Measurements from ENCODE around the gene CERK. TPM values are rescaled to one million over a fixed set of nuclear protein-coding genes. Genes with fewer than 3 reads are reported as not detected.
"Not testable (repeated sequence)": the region's sequence is repeated elsewhere in the genome, so short reads cannot be mapped to it uniquely, and the experiment has no call there.

Gene CERK
- total RNA-seq, 1 donor from 2014 or later, result 22.6 TPM

DNA sequence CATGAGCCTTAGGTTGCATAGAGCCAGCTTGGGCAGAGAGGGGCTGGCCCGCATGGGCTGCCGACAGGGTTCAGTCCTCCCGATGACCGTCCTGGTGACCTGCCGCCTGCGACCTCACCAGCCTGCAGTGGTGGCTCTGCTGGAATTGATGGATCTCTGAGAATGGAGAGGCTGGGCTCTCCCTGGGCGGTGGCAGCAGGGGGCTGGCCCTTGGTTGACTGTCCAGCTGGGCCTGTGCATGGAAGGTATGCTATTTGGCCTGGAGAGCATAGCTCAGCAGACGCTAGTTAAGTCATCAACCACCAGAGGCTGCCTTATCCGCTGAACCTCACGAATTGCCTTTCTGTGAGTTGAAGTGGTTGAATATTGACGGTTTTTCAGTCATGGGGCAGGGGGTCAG lies 98.2 kb downstream of the CERK start:
- TF ChIP-seq, protein P1, sequence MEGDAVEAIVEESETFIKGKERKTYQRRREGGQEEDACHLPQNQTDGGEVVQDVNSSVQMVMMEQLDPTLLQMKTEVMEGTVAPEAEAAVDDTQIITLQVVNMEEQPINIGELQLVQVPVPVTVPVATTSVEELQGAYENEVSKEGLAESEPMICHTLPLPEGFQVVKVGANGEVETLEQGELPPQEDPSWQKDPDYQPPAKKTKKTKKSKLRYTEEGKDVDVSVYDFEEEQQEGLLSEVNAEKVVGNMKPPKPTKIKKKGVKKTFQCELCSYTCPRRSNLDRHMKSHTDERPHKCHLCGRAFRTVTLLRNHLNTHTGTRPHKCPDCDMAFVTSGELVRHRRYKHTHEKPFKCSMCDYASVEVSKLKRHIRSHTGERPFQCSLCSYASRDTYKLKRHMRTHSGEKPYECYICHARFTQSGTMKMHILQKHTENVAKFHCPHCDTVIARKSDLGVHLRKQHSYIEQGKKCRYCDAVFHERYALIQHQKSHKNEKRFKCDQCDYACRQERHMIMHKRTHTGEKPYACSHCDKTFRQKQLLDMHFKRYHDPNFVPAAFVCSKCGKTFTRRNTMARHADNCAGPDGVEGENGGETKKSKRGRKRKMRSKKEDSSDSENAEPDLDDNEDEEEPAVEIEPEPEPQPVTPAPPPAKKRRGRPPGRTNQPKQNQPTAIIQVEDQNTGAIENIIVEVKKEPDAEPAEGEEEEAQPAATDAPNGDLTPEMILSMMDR (conservative IDR thresholded peaks at IDR 0.05; ENCODE audit: low read depth, low read length), result no peak
- DNase-seq (ENCODE audit: low read depth), result no peak
- no peak overlapping the region for H3K4me3 ChIP-seq (ENCODE audit: low read depth, low read length)

DNA sequence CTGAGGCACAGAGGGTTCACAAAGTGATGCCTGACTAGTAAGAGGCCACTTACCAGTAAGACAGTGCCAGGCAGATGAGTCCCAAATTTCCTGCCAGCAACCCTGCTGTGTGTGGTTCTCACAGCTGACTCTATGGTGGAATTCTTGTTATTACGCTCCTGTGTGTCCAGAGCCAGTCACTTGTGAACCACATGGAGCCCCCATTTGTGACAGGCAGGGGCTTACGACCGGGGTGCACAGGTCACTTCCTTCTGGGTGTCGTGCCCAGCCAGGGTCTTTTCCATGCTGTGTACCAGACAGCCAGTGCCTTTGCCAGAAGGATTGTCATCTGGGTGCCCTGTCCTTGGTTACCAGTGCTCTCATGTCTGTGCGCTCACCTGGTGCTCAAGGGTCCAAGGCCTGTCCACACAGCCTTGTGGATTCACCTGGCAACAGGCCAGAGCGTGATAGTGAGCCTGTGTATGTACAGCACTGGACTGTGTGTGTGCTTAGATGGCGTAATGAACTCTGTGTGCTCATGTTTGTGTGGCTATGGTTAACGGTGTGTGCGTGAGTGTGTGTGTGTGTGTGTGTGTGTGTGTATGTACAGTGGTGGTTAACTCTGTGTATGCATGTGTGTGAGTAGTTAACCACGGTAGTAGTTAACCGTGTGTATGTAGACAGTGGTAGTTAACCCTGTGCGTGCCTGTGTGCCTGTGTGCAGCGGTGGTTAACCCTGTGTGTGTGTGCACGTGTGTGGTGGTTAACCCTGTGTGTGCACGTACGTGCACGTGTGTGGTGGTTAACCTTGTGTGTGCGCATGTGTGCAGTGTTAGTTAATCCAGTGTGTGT lies 99.2 kb downstream of the CERK start:
- no peak for DNase-seq (ENCODE audit: low read depth)
- H3K4me3 ChIP-seq (ENCODE audit: low read depth, low read length), result no peak overlapping the region

GRCh38 chr22:46637711-46638600 lies 100.1 kb downstream of the CERK start:
- TF ChIP-seq, protein P1 (conservative IDR thresholded peaks at IDR 0.05; ENCODE audit: low read depth, low read length), result no peak
- H3K4me3 ChIP-seq (ENCODE audit: low read depth, low read length), result no peak overlapping the region
- no peak for DNase-seq (ENCODE audit: low read depth)

More for the DNA sequence above, 99.2 kb downstream of the CERK start:
- TF ChIP-seq, protein P1 (conservative IDR thresholded peaks at IDR 0.05; ENCODE audit: low read depth, low read length), result no peak

- TF ChIP-seq, protein P1 (conservative IDR thresholded peaks at IDR 0.05; ENCODE audit: low read depth, low read length), result no peak
- H3K4me3 ChIP-seq (ENCODE audit: low read depth, low read length), result no peak overlapping the region
- no peak for DNase-seq (ENCODE audit: low read depth)
Measured at GRCh38 chr22:46636221-46637002, 101.6 kb downstream of the CERK start.

GRCh38 chr22:46635756-46636155 lies 102.3 kb downstream of the CERK start:
- no peak overlapping the region for H3K4me3 ChIP-seq (ENCODE audit: low read depth, low read length)
- TF ChIP-seq, protein P1 (conservative IDR thresholded peaks at IDR 0.05; ENCODE audit: low read depth, low read length), result peak; percentile 25
- no peak for DNase-seq (ENCODE audit: low read depth)

GRCh38 chr22:46634973-46635685 lies 102.9 kb downstream of the CERK start:
- not testable (repeated sequence) for DNase-seq (ENCODE audit: low read depth); H3K4me3 ChIP-seq (ENCODE audit: low read depth, low read length)

Other genes starting within 250 kb of the CERK start
- 33.7 and 85.0 TPM in 2 replicates for gene CELSR1, start 200.6 kb downstream of the CERK start, total RNA-seq
- gene GRAMD4, start 117.9 kb downstream of the CERK start, total RNA-seq, result 30.2 and 36.8 TPM in 2 replicates
- gene TBC1D22A, start 24.4 kb upstream of the CERK start, total RNA-seq, result 16.6 and 22.7 TPM in 2 replicates

All from epithelial cell of proximal tubule (primary cell).